Measurements from ENCODE around the gene CAMTA1.
A peak's percentile ranks its signal among the peaks of the same experiment; 100 is the strongest.

Gene CAMTA1

GRCh38 chr1:7062346-7063061, 277.2 kb downstream of the CAMTA1 start:
- DNase-seq: no peak

GRCh38 chr1:7063981-7064380, 278.7 kb downstream of the CAMTA1 start:
- no peak for DNase-seq

- no peak for DNase-seq
These were observed 283.3 kb downstream of the CAMTA1 start for GRCh38 chr1:7068552-7068951.

GRCh38 chr1:7069931-7070330, 284.7 kb downstream of the CAMTA1 start:
- peak in 1 of 56 donors; percentile 4 for DNase-seq

- peak in 45 of 56 donors; percentile 1 to 75 (median 24) for DNase-seq
These were observed 285.3 kb downstream of the CAMTA1 start for GRCh38 chr1:7070389-7071029.

- no peak for DNase-seq
These were observed 290.9 kb downstream of the CAMTA1 start for GRCh38 chr1:7076117-7076516.

- DNase-seq: no peak
These were observed 291.3 kb downstream of the CAMTA1 start for GRCh38 chr1:7076572-7076971.

- DNase-seq: no peak
These were observed 291.9 kb downstream of the CAMTA1 start for GRCh38 chr1:7077136-7077535.

GRCh38 chr1:7077970-7078369, 292.7 kb downstream of the CAMTA1 start:
- no peak for DNase-seq

- DNase-seq: no peak
These were observed 294.4 kb downstream of the CAMTA1 start for GRCh38 chr1:7079637-7080036.

- DNase-seq: no peak
These were observed 299.1 kb downstream of the CAMTA1 start for GRCh38 chr1:7084232-7084894.

GRCh38 chr1:7085521-7085920, 300.3 kb downstream of the CAMTA1 start:
- no peak for DNase-seq

- no peak for DNase-seq
These were observed 300.9 kb downstream of the CAMTA1 start for GRCh38 chr1:7086106-7086505.

- no peak for DNase-seq
These were observed 302.6 kb downstream of the CAMTA1 start for GRCh38 chr1:7087888-7088287.

- no peak for DNase-seq
These were observed 304.2 kb downstream of the CAMTA1 start for GRCh38 chr1:7089497-7089896.

- no peak for DNase-seq
These were observed 308.0 kb downstream of the CAMTA1 start for GRCh38 chr1:7093297-7093696.

GRCh38 chr1:7094086-7094485, 308.8 kb downstream of the CAMTA1 start:
- DNase-seq: no peak

- DNase-seq: no peak
These were observed 309.3 kb downstream of the CAMTA1 start for GRCh38 chr1:7094509-7094908.

GRCh38 chr1:7095343-7095964, 310.2 kb downstream of the CAMTA1 start:
- no peak for DNase-seq

GRCh38 chr1:7097938-7098592, 312.8 kb downstream of the CAMTA1 start:
- no peak for DNase-seq

- no peak for DNase-seq
These were observed 313.4 kb downstream of the CAMTA1 start for GRCh38 chr1:7098641-7099040.

- DNase-seq: no peak
These were observed 315.2 kb downstream of the CAMTA1 start for GRCh38 chr1:7100479-7100878.

Data from nucleus accumbens (tissue), 56 donors.